Mammary epithelial cell (primary cell): ENCODE data around the gene THY1.
"Not testable (repeated sequence)": the region's sequence is repeated elsewhere in the genome, so short reads cannot be mapped to it uniquely, and the experiment has no call there.

Experiments
- CTCF ChIP-seq, 2 donors: IDR thresholded peaks in 1 of 2; conservative IDR thresholded peaks in 1 of 2; 2 replicates each; pipeline ENCODE4 v1.5.1; 2011 to 2012; ENCODE audit warnings: inconsistent platforms in 2 of 2, low read length in 2 of 2, mild to moderate bottlenecking in 2 of 2, control low read depth in 1 of 2, low read depth in 1 of 2; ENCODE audit not compliant: insufficient read depth in 1 of 2; ENCODE audit errors: extremely low read depth in 1 of 2
- EZH2 ChIP-seq: IDR thresholded peaks from 2 replicates; pipeline ENCODE4 v1.6.1; 2012; ENCODE audit warnings: low read length, inconsistent platforms, borderline replicate concordance

GRCh38 chr11:119382513-119382912 is 40.5 kb downstream of the THY1 start:
- TF ChIP-seq EZH2; CTCF (conservative IDR thresholded peaks at IDR 0.05 in 1 of 2, IDR thresholded peaks at IDR 0.05 in 1 of 2; ENCODE audit: extremely low read depth in 1 of 2, insufficient read depth in 1 of 2, low read depth in 1 of 2, low read length in 2 of 2): not testable (repeated sequence)
